CD4-positive, alpha-beta T cell treated with Interleukin-6 for 4 hours (primary cell): ENCODE measurements around the gene FNTB.
"Not testable (repeated sequence)": the region's sequence is repeated elsewhere in the genome, so short reads cannot be mapped to it uniquely, and the experiment has no call there.

Experiments
- DNase-seq: peaks from one replicate; pipeline ENCODE4 v3.0.0-alpha.2; 2020; ENCODE audit warnings: mixed read lengths

Gene FNTB

DNA sequence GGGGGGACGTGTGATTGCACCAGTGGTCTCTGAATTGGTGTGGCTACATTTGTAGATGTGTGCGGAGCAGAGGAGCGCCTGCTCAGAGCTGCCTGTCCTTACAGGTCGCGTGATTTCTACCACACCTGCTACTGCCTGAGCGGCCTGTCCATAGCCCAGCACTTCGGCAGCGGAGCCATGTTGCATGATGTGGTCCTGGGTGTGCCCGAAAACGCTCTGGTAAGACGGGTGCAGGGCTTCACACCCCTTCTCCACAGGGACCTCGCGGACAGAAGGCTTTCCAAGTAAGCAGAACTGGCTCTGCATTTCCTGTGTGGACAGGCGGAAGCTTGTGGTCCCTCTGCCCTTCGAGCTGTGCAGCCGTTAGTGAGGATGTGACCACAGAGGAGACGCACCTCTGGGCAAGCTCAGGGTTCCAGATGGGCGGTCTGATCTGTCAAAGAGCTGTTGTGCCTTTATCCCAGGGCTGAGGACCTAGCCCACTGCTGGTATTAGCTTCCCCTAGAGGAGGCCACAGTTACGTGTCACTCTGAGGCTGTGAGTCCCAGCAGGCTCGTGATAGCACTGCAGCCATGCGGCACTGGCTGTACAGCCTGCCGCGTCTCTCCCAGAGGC, 67.9 kb downstream of the FNTB start:
- no peak for DNase-seq

DNA sequence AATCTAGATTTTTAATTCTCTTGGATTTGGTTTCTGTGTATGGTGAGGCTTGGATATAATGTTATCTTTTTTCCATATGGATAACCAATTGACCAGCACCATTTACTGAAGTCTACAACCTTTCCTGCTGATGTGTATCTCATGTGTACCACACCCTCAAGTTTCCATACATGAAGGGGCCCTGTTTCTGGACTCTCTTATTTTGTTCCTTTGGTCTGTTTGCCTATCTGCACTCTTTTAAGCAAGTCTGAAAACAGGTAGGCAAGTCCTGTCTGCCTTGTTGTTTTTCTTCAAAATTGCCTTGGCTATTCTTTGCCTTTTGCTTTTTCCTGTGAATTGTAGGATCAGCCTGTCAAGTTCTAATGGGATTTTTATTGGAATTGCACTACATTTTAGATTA, 71.0 kb downstream of the FNTB start:
- DNase-seq = no peak

DNA sequence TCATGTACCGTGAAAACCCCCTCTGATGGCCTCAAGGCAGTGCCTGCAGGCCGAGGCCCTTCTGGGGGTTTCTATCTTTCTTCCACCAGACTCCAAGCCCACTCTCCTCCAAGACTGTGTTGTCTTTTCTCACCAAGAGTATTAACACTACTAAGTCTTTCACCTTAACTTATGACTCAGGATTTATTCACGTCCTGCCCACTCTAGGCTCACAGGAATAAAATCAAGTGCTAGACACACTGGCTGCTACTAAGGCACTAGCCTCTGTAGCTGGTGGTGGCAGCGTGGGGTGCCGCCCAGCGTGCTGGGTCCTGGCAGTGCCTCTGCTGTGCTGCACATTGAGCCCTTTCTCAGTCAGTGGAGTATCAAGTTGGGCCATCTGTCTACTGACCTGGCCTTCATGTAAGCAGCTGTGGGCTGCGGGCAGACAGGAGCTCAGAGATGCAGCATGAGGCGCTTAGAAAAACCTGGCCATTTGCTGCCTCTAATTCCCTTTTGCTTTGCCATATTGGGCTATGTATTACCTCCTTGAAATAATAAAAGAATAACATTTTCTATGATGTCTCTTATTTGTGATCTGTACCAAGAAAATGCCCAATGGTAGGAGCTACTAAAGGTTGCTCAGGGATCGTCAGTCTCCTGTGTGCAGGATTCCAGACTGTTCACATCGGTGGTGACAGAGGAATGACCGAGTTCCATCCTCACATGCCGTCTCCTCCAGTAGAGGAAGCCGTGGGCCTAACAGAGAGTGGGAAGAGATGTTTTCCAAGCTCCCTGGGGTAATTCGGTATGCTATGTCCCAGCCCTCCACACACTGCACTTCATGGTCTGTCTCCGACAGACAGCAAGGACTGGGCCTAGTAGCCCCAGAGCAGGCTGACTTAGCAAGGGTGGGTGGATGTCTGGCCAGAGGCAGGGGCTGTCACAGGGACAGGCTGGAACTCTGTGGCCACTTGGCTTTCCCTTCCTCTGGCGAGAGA, 75.7 kb downstream of the FNTB start:
- DNase-seq = no peak

DNA sequence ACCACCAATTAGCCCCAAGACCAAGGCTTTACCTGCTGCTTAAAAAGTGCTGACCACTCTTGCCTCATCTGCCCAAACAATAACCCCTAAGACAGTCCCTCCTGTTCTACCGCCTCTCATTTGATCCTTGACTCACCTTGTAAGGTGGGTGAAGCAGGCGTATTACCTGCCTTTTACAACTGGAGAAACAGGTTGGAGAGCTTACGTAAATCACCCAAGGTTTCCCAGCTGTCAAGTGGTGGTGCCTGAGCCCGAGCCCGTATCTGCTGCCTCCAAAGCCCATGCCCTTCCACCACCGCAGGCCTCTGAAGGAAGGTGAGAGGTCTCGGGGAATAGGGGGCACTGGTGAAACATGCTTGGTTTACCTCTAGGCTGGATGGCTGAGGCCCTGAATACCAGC, 79.0 kb downstream of the FNTB start:
- no peak for DNase-seq

DNA sequence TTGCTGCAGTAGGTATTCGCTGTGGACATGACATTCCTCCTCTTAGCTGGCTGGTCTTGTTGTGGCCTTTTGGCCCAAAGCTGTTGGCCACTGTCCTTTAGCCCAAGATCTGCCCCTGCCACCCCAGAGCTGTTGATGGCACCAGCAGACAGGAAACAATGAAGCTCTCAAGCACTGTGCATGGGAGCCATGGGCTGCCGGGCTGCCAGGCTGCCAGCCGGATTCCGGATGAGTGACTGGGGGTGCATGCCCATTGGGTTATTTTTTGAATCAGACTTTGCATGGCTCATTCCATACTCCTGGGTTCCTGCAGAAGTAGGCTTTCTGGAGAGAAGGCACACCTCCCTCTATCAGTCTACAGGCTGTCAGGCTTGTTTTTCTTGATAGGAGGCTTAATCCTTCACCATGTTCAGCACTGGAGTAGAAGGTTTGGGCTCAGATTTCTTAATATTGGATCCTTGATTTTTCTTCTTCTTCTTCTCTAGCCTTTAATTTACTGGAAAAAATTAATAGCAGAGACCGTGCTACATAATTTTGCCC, 83.2 kb downstream of the FNTB start:
- DNase-seq = no peak

DNA sequence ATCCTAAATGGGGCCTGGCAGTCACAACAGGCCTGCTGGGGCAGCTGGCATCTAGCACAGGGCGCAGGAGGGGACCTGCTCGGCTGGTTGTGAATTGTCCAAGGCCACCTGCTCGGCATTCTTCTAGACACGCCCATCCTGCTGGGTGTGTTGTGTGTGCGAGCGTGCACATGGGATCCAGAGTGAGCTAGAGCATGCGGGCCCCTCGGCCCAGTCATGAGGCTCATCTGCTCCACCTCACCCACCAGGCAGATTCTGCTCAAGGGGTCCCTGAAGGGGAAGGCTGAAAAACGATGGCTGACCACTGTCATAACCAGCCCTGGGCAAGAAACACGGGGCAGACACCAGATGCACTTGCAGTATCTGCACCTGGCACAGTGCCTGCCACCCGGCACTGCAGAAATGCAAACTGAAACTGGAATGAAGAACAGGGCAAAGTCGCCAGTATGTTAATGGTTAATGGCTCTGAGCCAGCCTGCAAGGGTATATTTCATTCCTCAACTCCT, 83.8 kb downstream of the FNTB start:
- DNase-seq = no peak

DNA sequence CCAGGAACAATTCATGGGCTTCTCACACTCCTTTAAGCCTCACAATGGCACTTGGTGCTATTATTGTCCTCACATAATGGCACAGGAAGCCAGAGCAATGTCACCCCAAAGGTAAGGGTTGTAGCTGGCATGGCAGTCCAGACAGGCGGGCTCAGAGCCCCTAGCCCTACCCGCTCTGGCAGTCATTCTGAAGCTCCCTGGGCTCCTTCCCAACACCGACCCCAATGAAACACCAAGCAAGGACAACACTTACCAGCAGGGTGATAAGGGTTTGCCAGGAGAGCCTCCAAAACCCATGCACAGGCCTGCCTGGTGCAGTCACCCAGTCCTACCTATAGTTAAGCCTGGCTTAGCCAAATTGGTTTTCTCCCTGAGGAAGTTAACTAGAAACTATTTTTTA, 84.8 kb downstream of the FNTB start:
- no peak for DNase-seq

DNA sequence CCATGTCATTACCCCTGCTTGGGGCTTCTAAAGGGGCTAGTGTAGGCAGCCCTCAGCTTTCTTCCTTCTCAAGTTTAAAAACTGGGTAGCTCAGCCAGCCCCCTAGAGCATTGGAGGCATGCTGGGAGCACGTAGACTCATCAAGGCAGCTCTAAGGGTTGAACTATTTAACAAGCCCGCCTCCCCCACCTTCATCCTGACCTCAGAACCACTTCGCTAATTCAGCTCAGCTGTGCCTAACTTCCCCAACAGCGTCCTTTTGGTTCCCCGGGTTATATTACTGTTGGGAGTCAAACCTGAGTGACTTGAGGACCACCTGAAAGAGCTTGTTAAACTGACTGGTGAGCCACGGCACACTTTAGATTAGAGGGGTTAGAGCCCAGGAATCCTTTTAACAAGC, 85.6 kb downstream of the FNTB start:
- no peak for DNase-seq

DNA sequence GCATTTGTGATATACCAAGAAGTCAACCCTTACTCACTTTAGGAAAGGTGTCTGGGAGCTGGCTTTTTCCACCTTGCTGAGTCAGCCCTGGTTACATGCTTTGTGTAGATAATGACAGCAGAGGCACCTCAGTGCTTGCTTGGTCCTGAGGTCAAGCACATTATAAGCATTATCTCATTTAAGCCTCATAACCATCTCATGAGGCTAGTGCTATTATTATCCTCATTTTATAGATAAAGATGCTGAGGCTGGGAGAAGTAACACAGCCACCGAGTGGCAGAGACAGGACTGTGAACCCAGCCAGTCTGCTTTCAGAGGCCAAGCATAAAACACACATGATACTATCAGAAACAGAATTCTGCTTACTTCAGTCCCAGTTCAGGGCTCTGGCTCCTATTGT, 86.2 kb downstream of the FNTB start:
- DNase-seq = no peak

DNA sequence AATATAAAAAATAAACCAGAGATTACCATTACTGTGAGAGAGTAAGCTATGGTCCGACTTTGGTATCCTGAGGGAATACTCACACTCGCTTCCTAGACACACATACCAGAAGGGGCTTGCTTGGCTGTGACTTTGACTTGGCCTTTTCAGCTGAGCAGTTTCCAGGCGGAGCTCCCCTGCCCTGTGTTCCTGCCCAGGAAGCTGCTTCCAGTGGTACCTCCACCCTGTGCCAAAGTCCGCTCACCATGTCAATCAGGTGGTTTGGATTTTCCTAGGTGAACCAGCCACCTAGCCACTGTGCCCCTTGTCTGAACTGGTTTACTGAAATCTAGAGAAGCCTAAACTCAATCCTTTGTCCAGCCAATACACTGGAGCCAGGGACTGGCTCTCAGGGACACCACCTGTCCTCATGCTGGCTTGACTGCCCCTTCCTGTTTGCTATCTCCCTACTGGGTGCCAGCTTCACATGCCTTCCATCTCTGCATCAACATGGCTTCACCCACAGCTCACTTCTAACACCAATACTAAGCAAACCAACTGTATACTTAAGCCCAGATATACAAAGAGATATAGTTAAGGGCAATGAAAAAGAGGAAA, 87.0 kb downstream of the FNTB start:
- no peak for DNase-seq

DNA sequence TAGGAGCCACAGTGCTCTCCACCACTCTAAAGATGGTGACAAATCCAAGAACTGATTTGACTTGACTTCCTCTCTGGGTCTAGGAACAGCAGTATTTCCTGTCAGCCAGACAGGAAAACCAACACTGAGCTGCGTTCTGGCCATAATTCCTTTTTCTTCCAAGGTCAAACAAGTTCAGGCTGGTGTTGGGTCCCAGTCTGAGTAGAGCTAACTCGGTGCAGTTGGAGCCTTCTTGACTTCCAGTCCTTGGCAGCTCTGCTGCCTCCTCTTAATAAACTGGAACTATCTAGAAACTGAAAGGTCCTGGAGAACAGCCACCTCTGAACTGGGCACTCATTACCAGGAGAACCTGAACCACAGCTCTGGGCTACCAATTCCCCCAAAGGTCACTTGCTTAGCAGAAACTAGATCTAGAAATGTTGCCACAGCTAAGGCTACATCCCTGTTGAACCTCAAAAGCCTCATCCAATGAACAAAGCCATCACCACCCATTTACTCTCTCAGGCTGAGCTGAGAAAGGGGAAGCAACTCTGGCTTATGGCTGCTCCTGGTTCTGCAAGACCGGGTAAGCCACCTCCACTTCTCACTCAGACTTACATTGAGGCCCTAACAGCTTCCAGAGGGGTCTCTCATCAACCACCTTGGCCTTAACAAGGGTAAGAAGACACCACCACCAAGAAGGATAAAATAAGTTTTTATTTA, 87.9 kb downstream of the FNTB start:
- DNase-seq = no peak

DNA sequence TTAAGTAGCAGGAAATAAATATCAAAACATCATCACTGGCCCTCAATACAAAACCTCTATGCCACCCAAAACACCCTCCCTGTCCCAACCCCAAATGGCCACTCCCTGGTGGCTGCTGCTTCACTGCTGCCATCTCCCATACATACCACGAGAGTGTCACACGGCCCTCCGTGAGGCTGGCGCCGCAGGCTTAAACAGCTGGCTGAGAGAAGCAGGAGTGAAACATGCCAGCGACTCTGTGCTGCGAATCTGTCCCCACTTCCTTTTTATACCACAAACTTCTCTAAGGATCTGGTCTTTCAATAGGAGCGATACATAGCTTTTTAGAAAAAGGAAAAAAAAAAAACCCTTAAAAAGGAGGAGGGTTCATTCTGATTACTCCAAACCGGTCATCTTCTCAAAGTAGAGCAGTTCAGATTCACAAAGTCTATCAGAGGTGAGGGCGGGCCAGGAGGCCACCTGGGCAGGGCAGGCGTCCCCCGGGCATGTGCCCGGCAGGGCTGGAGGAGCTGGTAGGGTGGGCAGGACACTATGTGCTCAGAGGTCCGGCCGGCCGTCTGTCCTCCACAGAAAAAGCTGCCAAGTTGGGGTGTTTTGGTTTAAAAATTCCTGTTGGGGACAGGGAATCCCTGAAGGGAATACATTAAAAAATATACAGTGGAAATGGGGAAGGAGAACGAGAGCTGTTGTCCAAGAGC, 89.1 kb downstream of the FNTB start:
- DNase-seq = no peak

DNA sequence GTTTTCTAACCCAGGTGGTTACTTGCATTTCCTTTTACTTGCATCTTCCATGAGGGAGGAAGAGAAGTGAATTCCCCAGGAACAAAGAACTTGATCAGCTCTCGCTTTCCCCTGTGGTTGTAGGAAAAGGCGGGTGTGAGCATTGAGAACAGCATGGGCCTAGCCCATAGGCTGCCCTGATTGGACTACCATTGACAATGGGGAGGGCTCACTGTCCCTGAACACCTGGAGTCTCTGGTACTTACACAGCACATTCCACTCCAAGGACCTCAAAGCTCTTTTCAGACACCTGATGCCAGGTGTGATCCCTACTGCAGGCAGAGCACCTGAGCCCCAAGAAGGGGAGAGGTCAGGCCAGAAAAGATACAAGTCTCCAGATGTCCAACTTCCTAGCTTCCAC, 90.6 kb downstream of the FNTB start:
- no peak for DNase-seq

DNA sequence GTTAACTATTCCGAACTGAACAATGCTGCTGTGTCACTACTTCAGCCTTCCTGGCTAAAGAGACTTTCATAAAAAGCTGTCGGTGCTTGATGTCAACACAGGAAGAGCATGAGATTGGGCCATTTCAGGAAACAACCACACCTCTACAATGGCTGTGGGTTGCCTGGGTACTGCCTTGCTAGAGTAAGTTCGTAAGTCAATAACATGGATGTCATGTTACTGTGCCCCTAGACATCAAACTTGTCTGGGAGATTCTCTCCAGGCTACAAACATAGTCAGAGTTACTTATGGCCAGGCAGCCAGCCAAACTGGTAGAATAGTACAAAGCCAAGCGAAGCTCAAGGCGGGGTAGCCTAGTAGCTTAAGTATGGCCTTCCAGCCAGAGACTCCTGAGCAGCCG, 92.5 kb downstream of the FNTB start:
- no peak for DNase-seq

DNA sequence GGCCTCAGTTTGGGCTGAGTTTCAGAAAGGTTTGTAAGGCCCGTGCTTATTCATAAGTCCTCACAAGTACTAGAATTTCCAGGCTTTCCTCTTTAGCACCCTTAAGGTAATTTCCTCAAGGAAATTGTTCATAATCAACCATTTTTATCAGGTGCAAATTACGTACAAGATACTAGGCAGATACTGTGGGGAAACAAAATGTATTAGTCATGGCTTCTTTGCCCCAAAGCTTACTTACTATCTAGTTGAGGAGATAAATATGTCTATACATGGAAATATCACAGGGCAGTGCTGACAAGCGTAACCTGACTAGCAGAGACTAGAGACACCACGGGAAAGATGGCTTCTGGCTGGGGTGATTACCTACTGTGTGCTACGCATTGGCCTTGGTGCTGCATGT, 93.1 kb downstream of the FNTB start:
- DNase-seq = no peak

DNA sequence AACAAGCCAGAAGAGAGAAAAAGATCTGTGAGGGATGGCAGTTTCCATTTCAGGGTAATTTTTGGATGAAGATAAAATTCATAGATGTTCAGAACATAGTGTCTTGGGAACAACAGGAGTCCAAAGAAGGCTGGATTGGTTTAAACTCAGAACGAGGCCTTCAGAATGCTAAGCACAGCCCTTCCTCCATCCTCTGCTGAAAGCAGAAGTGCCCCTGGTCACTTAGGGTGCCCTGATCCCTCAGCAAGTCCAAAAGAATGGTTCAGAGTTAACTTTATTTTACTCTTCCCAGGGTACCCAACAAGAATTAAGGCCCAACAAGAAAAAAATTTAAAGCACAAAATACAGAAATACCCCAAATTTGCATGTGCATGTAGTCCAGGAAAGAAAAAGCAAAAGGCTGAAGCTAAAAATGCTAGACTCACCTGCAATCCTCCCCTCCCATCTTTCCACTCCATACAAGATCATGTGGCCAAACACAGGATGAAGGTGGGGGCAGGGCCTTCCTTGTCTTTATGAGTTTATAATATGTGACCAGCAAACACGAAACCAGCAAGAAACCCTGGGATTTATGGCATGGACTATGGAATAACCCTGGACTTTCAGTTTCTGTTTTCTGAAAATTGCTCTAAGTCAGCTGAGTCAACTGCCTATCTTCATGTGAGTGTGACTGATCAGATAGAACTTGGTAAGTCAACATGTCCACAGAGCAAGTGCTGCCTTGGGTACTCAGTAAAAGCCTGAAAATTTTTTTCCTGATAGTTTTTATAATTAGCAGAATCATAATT, 94.5 kb downstream of the FNTB start:
- DNase-seq = no peak

DNA sequence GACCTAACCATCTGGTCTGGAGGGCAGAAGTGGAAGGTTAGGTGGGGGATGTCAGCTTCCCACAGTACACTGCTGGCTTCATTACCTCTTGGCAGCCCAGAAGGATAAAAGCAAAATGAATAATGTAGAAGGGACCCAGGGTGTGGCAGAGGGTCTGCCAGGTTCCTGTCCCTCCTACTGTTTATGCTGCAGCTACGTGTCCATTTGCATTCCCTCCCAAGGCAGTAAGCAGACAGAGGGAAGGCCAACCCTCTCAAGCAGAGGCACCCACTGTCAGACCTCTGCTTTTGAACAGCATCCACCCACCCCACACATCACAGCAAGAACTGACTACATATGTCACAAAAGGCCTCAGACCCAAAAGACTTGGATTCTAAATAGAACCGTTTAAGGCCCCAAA, 96.2 kb downstream of the FNTB start:
- DNase-seq = no peak

DNA sequence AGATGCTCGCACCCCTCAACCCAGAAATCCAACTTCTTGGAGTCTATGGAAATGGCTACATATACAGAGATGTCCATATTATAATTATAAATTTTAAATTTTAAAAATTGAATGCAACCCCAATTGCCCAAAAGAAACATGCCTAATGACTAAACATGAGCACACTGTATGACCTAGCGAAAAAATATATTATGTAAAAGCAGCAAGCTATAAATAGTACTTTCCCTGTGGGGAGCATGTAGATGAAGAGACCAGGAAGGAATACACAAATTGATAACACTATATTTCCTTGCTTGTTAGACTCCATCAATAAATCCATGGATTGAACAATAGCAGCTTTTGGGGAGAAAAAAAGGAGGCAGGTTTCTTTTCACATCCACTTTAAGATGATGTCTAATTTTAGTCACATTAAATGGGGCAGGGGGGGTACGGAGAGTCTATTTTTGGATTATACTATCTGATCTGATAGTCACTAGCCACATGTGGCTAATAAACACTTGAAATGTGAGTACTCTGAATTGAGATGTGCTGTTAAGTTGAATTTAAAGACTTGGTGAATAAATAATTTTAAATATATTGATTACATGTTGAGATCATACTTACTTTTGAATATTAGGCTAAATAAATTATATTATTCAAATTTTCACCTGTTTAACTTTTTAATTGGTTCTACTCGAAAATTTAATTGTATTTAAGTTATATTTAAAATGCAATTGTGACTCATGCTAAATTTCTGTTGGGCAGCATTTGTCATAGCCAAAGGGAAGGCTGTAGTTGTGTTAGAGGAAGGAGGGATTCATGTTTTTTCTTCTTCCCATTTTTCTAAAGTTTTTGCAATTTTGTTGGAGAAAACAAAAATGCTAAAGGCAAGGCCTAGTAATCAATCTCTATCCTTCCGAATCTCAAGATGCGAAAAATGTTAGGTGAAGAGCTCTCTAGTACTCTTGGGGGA, 98.1 kb downstream of the FNTB start:
- DNase-seq = no peak

DNA sequence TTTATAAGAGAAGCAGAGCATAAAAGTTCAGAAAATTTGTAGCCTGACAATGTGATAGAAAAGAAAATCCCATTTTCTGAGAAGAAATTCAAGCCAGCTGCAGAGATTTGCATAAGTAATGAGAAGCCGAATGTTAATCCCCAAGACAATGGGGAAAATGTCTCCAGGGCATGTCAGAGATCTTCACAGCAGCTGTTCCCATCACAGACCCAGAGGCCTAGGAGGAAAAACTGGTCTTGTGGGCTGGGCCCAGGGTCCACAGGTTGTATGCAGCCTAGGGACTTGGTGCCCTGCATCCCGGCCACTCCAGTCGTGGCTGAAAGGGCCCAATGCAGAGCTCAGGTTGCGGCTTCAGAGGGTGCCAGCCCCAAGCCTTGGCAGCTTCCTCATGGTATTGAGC, 100.0 kb downstream of the FNTB start:
- not testable (repeated sequence) for DNase-seq

DNA sequence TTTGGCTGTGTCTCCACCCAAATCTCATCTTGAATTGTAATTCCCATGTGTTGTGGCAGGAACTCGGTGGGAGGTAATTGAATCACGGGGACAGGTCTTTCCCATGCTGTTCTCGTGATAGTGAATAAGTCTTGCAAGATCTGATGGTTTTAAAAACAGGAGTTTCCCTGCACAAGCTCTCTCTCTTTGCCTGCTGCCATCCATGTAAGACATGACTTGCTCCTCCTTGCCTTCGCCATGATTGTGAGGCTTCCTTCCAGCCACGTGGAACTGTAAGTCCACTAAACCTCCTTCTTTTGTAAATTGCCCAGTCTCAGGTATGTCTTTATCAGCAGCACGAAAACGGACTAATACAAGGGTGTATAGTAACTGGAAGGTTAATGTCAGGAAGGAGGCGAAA, 101.1 kb downstream of the FNTB start:
- DNase-seq = not testable (repeated sequence)
